ENCODE results near the gene SLC38A2.
"Not testable (repeated sequence)": the region's sequence is repeated elsewhere in the genome, so short reads cannot be mapped to it uniquely, and the experiment has no call there.

SLC38A2 gene

DNA sequence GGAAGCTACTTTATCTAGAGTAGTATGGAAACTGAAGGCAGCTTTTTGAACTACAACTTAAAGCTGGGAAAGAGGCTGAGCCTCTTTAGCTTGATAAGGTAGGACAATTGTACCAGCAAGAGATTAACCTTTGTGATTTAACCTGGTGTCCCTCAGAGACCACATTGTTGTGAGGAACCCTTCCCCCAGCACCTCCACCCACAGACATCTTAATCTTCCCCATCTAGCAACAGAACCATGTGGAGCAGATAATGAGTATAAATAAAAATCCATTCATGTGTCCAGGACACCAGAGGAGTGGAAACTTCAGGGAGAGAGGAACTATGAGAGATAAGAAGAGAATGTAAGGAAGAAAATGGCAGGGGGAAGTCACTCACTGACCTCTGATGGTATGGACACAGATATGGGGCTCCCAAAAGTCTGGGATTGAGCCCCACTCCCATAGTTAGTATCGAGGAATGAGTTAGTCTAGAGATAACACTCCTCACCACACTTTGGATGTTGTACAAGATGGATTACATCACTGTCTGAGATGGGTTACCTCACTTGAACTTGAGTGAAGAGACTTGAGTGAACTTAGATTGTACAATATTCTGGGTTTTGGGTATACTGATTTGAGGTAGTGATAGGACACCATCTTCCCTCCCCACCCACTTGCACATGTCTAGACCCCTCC is 33.9 kb upstream of the SLC38A2 start:
- Histone ChIP-seq H3K4me3 (ENCODE audit: low read length in 2 of 2) (no peak overlapping the region), H3K9me3 (ENCODE audit: control insufficient read depth in 2 of 2, low read length in 2 of 2) (no peaks in the 10 kb centered on the region), H3K27me3 (ENCODE audit: control insufficient read depth in 1 of 2, insufficient read depth in 2 of 2, low read length in 2 of 2) (no peaks in the 10 kb centered on the region), H3K27ac (ENCODE audit: low read length) (no peak overlapping the region), H3K4me1 (ENCODE audit: control insufficient read depth, insufficient read depth, low read length) (peaks cover 17% of the 10 kb centered on the region), H3K36me3 (ENCODE audit: control insufficient read depth in 2 of 2, insufficient read depth in 2 of 2, low read length in 2 of 2) (no peaks in the 10 kb centered on the region), H3K9ac (ENCODE audit: low read length in 2 of 2) (no peak overlapping the region)

DNA sequence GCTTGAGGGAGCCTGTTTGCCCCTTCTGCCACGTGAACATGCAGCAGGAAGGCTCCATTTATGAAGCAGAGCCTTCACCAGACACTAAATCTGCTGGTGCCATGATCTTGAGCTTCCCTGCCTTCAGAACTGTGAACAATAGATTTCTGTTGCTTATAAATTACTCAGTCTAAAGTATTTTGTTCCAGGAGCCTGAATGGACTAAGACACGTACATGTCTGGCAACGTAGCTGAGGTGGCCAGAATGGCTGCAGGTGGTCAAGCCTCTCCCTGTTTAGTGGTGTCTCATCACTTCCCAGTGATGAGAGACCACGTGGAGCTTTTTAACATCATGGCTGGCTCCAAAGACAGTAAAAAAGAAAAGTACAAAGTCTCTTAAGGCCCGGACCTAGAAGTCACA is 32.2 kb upstream of the SLC38A2 start:
- Histone ChIP-seq H3K36me3 (ENCODE audit: control insufficient read depth in 2 of 2, insufficient read depth in 2 of 2, low read length in 2 of 2) (no peaks in the 10 kb centered on the region), H3K27ac (ENCODE audit: low read length) (no peak overlapping the region), H3K27me3 (ENCODE audit: control insufficient read depth in 1 of 2, insufficient read depth in 2 of 2, low read length in 2 of 2) (no peaks in the 10 kb centered on the region), H3K9me3 (ENCODE audit: control insufficient read depth in 2 of 2, low read length in 2 of 2) (no peaks in the 10 kb centered on the region), H3K9ac (ENCODE audit: low read length in 2 of 2) (no peak overlapping the region), H3K4me3 (ENCODE audit: low read length in 2 of 2) (no peak overlapping the region), H3K4me1 (ENCODE audit: control insufficient read depth, insufficient read depth, low read length) (peaks cover 21% of the 10 kb centered on the region)

DNA sequence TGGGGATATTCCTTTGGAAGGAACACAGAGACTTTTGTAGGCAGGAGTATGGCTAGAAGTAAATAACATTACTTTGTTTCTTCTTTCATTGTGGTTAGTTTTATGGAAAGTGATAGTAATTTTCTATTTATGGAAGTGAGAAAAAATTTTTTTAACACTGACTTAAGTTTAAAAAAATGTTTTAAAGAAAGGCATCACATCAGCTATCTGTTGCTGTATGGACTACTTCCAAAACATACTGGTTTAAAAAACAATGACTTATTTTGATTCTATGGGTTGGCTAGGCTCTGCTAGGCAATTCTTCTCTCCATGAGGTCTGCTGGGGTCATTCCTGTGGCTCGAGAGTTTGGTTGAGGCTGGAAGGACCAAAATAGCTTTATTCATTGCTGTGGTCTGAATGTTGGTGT is 31.7 kb upstream of the SLC38A2 start:
- Histone ChIP-seq H3K27me3 (ENCODE audit: control insufficient read depth in 1 of 2, insufficient read depth in 2 of 2, low read length in 2 of 2) (no peaks in the 10 kb centered on the region), H3K36me3 (ENCODE audit: control insufficient read depth in 2 of 2, insufficient read depth in 2 of 2, low read length in 2 of 2) (no peaks in the 10 kb centered on the region), H3K9ac (ENCODE audit: low read length in 2 of 2) (no peak overlapping the region), H3K4me1 (ENCODE audit: control insufficient read depth, insufficient read depth, low read length) (peaks cover 21% of the 10 kb centered on the region), H3K27ac (ENCODE audit: low read length) (no peak overlapping the region), H3K4me3 (ENCODE audit: low read length in 2 of 2) (no peak overlapping the region), H3K9me3 (ENCODE audit: control insufficient read depth in 2 of 2, low read length in 2 of 2) (no peaks in the 10 kb centered on the region)

DNA sequence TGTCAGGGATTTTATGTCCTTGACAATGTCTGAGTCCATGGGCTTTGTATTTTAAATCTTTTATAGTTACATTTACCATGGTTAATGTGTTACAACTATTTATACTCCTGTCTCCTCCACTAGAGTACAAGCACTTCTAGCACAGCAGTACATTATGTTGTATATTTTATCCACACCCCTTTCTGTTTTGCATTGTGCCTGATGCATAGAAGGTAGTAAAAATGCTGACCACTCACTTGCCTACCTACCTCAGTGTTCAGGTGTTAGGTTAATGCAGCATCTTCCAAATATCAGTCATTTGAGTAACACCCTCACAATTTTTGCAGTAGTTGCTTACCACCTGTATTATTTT is 31.1 kb upstream of the SLC38A2 start:
- Histone ChIP-seq H3K9me3 (ENCODE audit: control insufficient read depth in 2 of 2, low read length in 2 of 2) (no peaks in the 10 kb centered on the region), H3K27ac (ENCODE audit: low read length) (peak overlapping the region; percentile 4), H3K4me1 (ENCODE audit: control insufficient read depth, insufficient read depth, low read length) (peaks cover 21% of the 10 kb centered on the region), H3K9ac (ENCODE audit: low read length in 2 of 2) (no peak overlapping the region), H3K4me3 (ENCODE audit: low read length in 2 of 2) (no peak overlapping the region), H3K36me3 (ENCODE audit: control insufficient read depth in 2 of 2, insufficient read depth in 2 of 2, low read length in 2 of 2) (no peaks in the 10 kb centered on the region), H3K27me3 (ENCODE audit: control insufficient read depth in 1 of 2, insufficient read depth in 2 of 2, low read length in 2 of 2) (no peaks in the 10 kb centered on the region)

DNA sequence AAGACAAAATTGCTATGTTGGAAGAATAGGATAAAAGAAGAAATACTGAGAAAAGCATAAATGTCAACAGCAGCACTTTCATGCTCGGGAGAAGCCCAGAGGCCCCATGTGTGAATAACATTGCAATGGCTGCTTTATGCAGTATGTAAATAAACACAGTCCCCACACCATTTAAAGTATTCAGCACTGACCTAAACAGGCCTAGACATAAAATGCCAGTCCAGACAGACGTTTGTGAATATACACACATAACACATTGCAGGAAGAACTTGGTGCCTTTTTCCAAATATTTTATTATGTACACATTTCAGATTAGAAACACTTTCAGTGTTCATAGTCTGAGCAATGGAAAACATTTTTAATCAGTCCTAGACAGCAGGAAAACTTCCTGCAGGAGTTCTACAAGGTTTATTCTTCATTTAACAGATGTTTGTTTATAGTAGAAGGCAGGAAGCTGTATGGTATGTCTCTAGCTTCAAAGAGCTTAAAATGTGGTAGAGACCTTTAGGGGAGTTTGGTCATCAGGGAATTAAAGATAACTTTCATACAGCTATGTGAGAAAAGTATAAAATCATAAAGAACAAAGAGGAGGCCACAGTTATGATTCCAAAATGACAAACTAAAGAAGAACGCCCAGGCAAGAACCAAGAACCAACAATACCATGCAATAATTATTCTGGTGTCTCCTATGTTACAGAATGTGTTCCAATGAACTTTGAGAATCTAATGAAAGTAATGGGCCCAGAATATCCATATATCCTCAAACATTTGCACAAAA is 30.6 kb upstream of the SLC38A2 start:
- Histone ChIP-seq H3K27ac (ENCODE audit: low read length) (peak overlapping the region; percentile 4), H3K9me3 (ENCODE audit: control insufficient read depth in 2 of 2, low read length in 2 of 2) (no peaks in the 10 kb centered on the region), H3K9ac (ENCODE audit: low read length in 2 of 2) (no peak overlapping the region), H3K27me3 (ENCODE audit: control insufficient read depth in 1 of 2, insufficient read depth in 2 of 2, low read length in 2 of 2) (no peaks in the 10 kb centered on the region), H3K4me3 (ENCODE audit: low read length in 2 of 2) (no peak overlapping the region), H3K36me3 (ENCODE audit: control insufficient read depth in 2 of 2, insufficient read depth in 2 of 2, low read length in 2 of 2) (no peaks in the 10 kb centered on the region), H3K4me1 (ENCODE audit: control insufficient read depth, insufficient read depth, low read length) (peaks cover 21% of the 10 kb centered on the region)

DNA sequence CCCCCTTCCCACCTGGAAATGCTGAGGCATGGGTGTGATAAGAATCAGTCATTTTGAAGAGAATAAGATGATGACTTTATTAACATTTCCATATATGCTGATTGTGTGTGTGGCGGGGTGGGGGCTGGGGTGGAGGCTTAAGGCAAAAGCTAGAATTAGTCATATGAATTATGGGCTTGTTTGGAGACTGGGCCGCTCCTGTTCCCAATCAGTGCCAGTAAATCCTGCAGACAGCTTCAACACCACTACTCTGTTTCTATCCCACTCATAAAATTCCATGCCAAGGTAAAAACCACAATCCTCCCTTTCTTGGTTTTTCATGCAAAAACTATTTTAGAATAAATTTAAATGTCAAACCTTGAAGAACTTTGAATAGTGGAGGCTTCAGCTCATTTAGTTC is 29.9 kb upstream of the SLC38A2 start:
- Histone ChIP-seq H3K27ac (ENCODE audit: low read length) (peak overlapping the region; percentile 4), H3K9ac (ENCODE audit: low read length in 2 of 2) (no peak overlapping the region)

DNA sequence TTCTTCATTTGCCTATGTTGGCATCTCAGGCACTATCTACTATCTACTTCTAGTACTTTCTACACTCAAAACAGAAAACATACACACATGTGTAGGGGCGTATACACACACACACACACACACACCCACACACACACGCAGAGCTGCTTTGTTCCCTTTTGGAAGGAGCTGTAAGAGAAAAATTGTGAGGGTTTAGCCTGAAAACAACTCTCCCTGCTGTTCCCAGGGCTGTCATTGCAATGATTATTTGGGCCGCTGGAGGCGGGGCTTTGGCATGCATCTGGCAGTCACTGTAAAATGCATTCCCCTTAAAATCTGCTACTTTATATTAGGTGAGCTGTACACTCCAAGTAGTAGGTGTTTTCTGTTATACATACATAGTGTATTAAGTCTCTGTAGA is 29.1 kb upstream of the SLC38A2 start:
- Histone ChIP-seq H3K27ac (ENCODE audit: low read length) (peak overlapping the region; percentile 4), H3K36me3 (ENCODE audit: control insufficient read depth in 2 of 2, insufficient read depth in 2 of 2, low read length in 2 of 2) (no peaks in the 10 kb centered on the region), H3K4me1 (ENCODE audit: control insufficient read depth, insufficient read depth, low read length) (peaks cover 21% of the 10 kb centered on the region), H3K9me3 (ENCODE audit: control insufficient read depth in 2 of 2, low read length in 2 of 2) (no peaks in the 10 kb centered on the region), H3K27me3 (ENCODE audit: control insufficient read depth in 1 of 2, insufficient read depth in 2 of 2, low read length in 2 of 2) (no peaks in the 10 kb centered on the region), H3K9ac (ENCODE audit: low read length in 2 of 2) (no peak overlapping the region), H3K4me3 (ENCODE audit: low read length in 2 of 2) (no peak overlapping the region)

More for the DNA sequence above, 29.9 kb upstream of the SLC38A2 start:
- no peaks in the 10 kb centered on the region for H3K36me3 ChIP-seq (ENCODE audit: control insufficient read depth in 2 of 2, insufficient read depth in 2 of 2, low read length in 2 of 2)
- H3K27me3 ChIP-seq (ENCODE audit: control insufficient read depth in 1 of 2, insufficient read depth in 2 of 2, low read length in 2 of 2) = no peaks in the 10 kb centered on the region
- peaks cover 21% of the 10 kb centered on the region for H3K4me1 ChIP-seq (ENCODE audit: control insufficient read depth, insufficient read depth, low read length)
- no peak overlapping the region for H3K4me3 ChIP-seq (ENCODE audit: low read length in 2 of 2)
- H3K9me3 ChIP-seq (ENCODE audit: control insufficient read depth in 2 of 2, low read length in 2 of 2) = no peaks in the 10 kb centered on the region

DNA sequence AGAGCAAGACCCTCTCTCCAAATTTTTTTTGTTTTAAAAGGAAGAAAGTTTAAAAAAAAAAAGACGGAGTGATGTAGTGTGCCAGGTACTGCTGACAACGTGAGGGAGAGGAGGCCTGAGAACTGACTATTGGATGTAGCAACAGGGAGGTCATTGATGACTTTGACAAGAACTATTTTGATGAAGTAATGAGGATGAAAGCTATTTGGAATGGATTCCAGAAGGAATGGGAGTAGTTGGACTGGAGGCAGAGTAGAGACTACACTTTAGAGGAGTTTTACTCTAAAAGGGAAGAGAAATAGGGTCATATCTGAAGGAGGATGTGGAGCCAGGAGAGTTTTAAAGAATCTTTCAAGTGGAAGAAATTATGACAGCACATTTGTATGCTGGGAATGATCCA is 27.8 kb upstream of the SLC38A2 start:
- Histone ChIP-seq H3K36me3 (ENCODE audit: control insufficient read depth in 2 of 2, insufficient read depth in 2 of 2, low read length in 2 of 2) (no peaks in the 10 kb centered on the region), H3K4me3 (ENCODE audit: low read length in 2 of 2) (no peak overlapping the region), H3K9ac (ENCODE audit: low read length in 2 of 2) (no peak overlapping the region), H3K9me3 (ENCODE audit: control insufficient read depth in 2 of 2, low read length in 2 of 2) (no peaks in the 10 kb centered on the region), H3K4me1 (ENCODE audit: control insufficient read depth, insufficient read depth, low read length) (peaks cover 21% of the 10 kb centered on the region), H3K27me3 (ENCODE audit: control insufficient read depth in 1 of 2, insufficient read depth in 2 of 2, low read length in 2 of 2) (no peaks in the 10 kb centered on the region), H3K27ac (ENCODE audit: low read length) (no peak overlapping the region)

DNA sequence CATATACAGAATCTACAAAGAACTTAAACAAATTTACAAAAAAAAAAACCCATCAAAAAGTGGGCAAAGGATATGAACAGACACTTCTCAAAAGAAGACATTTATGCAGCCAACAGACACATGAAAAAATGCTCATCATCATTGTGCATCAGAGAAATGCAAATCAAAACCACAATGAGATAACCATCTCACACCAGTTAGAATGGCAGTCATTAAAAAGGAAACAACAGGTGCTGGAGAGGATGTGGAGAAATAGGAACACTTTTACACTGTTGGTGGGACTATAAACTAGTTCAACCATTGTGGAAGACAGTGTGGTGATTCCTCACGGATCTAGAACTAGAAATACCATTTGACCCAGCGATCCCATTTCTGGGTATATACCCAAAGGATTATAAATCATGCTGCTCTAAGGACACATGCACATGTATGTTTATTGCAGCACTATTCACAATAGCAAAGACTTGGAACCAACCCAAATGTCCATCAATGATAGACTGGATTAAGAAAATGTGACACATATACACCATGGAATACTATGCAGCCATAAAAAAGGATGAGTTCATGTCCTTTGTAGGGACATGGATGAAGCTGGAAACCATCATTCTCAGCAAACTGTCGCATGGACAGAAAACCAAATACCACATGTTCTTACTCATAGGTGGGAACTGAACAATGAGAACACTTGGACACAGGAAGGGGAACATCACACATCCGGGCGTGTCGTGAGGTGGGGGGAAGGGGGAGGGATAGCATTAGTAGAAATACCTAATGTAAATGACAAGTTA is 27.1 kb upstream of the SLC38A2 start:
- not testable (repeated sequence) for H3K4me3 ChIP-seq (ENCODE audit: low read length in 2 of 2); H3K36me3 ChIP-seq (ENCODE audit: control insufficient read depth in 2 of 2, insufficient read depth in 2 of 2, low read length in 2 of 2); H3K9me3 ChIP-seq (ENCODE audit: control insufficient read depth in 2 of 2, low read length in 2 of 2); H3K27me3 ChIP-seq (ENCODE audit: control insufficient read depth in 1 of 2, insufficient read depth in 2 of 2, low read length in 2 of 2); H3K27ac ChIP-seq (ENCODE audit: low read length); H3K9ac ChIP-seq (ENCODE audit: low read length in 2 of 2)
- H3K4me1 ChIP-seq (ENCODE audit: control insufficient read depth, insufficient read depth, low read length) = peaks cover 21% of the 10 kb centered on the region

DNA sequence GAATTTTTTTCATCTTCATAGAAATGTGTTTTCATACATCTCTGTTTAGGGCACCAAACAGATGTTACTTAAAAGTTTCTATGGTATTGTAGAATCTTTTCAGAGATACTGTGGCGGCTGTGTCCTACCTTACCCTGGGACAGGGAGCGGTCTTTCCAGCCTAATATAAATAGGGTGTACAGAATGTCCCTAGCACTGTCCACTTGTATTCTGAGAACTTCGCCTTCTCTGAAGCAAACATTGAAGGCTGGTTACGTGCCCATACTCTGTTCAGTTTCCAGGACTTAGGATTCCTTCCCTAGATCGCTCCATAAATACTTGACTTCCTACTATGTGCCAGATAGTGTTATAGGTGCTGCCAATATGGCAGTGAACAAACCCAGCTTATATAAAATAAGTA is 24.3 kb upstream of the SLC38A2 start:
- H3K36me3 ChIP-seq (ENCODE audit: control insufficient read depth in 2 of 2, insufficient read depth in 2 of 2, low read length in 2 of 2) = no peaks in the 10 kb centered on the region
- no peak overlapping the region for H3K9ac ChIP-seq (ENCODE audit: low read length in 2 of 2)
- no peak overlapping the region for H3K4me3 ChIP-seq (ENCODE audit: low read length in 2 of 2)
- H3K4me1 ChIP-seq (ENCODE audit: control insufficient read depth, insufficient read depth, low read length) = peaks cover 7% of the 10 kb centered on the region
- no peak overlapping the region for H3K27ac ChIP-seq (ENCODE audit: low read length)
- no peaks in the 10 kb centered on the region for H3K27me3 ChIP-seq (ENCODE audit: control insufficient read depth in 1 of 2, insufficient read depth in 2 of 2, low read length in 2 of 2)
- no peaks in the 10 kb centered on the region for H3K9me3 ChIP-seq (ENCODE audit: control insufficient read depth in 2 of 2, low read length in 2 of 2)
